BLaER1 treated with 17β-estradiol and CSF1 and Interleukin-3, amounts not matched to agents 10 nM and 100 nM (cell line): ENCODE data around the gene PCNX2.

Source experiments
- H3K27ac ChIP-seq, 11 experiments: shearing (Covaris generic); formaldehyde crosslinking; 2 replicates each; pipeline ENCODE4 v1.8.1; 2022
- H3K27me3 ChIP-seq, 11 experiments: shearing (Covaris generic); formaldehyde crosslinking; 2 replicates each; pipeline ENCODE4 v1.8.1; 2022
- H3K36me3 ChIP-seq, 11 experiments: shearing (Covaris generic); formaldehyde crosslinking; 2 replicates each; pipeline ENCODE4 v1.8.1; 2022
- H3K4me1 ChIP-seq, 10 experiments: shearing (Covaris generic); formaldehyde crosslinking; 2 replicates each; pipeline ENCODE4 v1.8.1; 2022
- H3K4me2 ChIP-seq, 11 experiments: shearing (Covaris generic); formaldehyde crosslinking; 2 replicates each; pipeline ENCODE4 v1.8.1; 2022
- H3K4me3 ChIP-seq, 10 experiments: shearing (Covaris generic); formaldehyde crosslinking; 2 replicates each; pipeline ENCODE4 v1.8.1; 2022
- H3K9ac ChIP-seq, 11 experiments: shearing (Covaris generic); formaldehyde crosslinking; 2 replicates each; pipeline ENCODE4 v1.8.1; 2022
- H3K9me3 ChIP-seq, 11 experiments: shearing (Covaris generic); formaldehyde crosslinking; replicated peaks in 1 of 11; 2 replicates each; pipeline ENCODE4 v1.8.1; 2022
- H4K20me1 ChIP-seq, 11 experiments: shearing (Covaris generic); formaldehyde crosslinking; 2 replicates each; pipeline ENCODE4 v1.8.1; 2022
- Cebpa-rat ChIP-seq, 11 experiments: shearing (Covaris generic); IDR thresholded peaks; 2 replicates each; pipeline ENCODE4 v1.8.1; 2022

The PCNX2 gene

DNA sequence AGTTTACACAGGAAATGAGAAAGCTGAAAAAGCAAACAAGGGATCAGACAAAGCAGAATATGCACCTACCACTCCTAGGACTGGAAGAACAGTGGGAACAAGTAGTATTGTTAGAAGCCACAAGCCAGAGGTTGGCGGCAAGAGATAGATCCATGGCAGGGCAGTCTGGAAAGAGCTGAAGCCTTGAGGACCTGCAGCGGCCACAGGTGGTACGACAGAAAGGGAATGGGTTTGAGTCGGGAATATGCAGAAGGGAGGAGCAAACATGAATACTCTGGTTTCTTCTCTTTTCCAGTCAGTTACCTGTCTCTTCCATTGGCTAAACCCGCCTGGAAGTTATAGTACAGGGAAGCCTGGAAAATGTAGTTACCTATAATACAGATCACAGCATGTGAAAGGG is 3.9 kb upstream of the PCNX2 start:
- Histone ChIP-seq H3K9ac (no peak overlapping the region), H3K27ac (no peak overlapping the region), H3K27me3 (no peaks in the 10 kb centered on the region), H4K20me1 (no peaks in the 10 kb centered on the region), H3K4me2 (no peak overlapping the region), H3K36me3 (no peaks in the 10 kb centered on the region), H3K9me3 (peaks cover 0 to 14% (median 8%) of the 10 kb centered on the region in 11 experiments; a peak in 12 of 22 replicates), H3K4me3 (no peak overlapping the region), H3K4me1 (peaks cover 6 to 19% (median 16%) of the 10 kb centered on the region in 10 experiments; a peak in 18 of 20 replicates)
- no peak for TF ChIP-seq Cebpa-rat (IDR thresholded peaks at IDR 0.05)

- H3K9ac ChIP-seq = peak overlapping the region; percentile 67 to 80 (median 76); a peak in 19 of 22 replicates
- peaks cover 17 to 48% (median 21%) of the 10 kb centered on the region in 10 experiments for H3K4me1 ChIP-seq
Observed at GRCh38 chr1:233295975-233296322, 424 bp upstream of the PCNX2 start.

DNA sequence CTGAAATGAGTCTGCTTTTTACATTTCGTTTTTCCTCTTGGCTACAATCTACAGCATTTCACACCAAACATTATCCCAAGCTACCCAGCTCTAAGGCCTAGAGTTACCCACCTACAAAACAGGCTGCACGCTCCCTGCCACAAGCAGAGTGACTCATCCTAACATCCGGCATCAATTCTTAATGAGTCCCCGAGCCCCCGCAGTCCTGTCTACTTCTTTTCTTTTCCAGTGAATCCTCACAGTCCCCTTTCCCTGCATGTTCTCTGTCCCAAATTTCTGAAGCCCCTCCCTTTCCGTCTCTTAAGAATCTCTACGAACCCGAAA is 650 bp downstream of the PCNX2 start:
- no peak for TF ChIP-seq Cebpa-rat (IDR thresholded peaks at IDR 0.05)
- Histone ChIP-seq H3K9ac (peak overlapping the region; percentile 67 to 80 (median 76); a peak in 21 of 22 replicates), H3K27ac (peak overlapping the region in 10 of 11 experiments; percentile 45 to 71 (median 59); a peak in 20 of 22 replicates), H3K36me3 (no peaks in the 10 kb centered on the region), H3K4me2 (peak overlapping the region; percentile 80 to 98 (median 96)), H3K27me3 (no peaks in the 10 kb centered on the region), H4K20me1 (no peaks in the 10 kb centered on the region), H3K9me3 (no peaks in the 10 kb centered on the region), H3K4me1 (peaks cover 17 to 57% (median 23%) of the 10 kb centered on the region in 10 experiments), H3K4me3 (peak overlapping the region; percentile 62 to 94 (median 84))

More at GRCh38 chr1:233295975-233296322, 424 bp upstream of the PCNX2 start:
- no peaks in the 10 kb centered on the region for H4K20me1 ChIP-seq
- peak overlapping the region; percentile 62 to 94 (median 84) for H3K4me3 ChIP-seq
- H3K27ac ChIP-seq = peak overlapping the region in 1 of 11 experiments; percentile 71; a peak in 2 of 22 replicates
- no peaks in the 10 kb centered on the region for H3K27me3 ChIP-seq
- H3K36me3 ChIP-seq = no peaks in the 10 kb centered on the region
- no peak for TF ChIP-seq Cebpa-rat (IDR thresholded peaks at IDR 0.05)
- peaks cover 0 to 5% (median 0%) of the 10 kb centered on the region in 11 experiments; a peak in 3 of 22 replicates for H3K9me3 ChIP-seq
- H3K4me2 ChIP-seq = peak overlapping the region; percentile 80 to 98 (median 96)

GRCh38 chr1:233293556-233294446 is 1.7 kb downstream of the PCNX2 start:
- Histone ChIP-seq H3K4me2 (peak overlapping the region in 4 of 11 experiments; percentile 16 to 97 (median 88); a peak in 8 of 22 replicates), H3K27ac (no peak overlapping the region), H3K4me1 (peaks cover 17 to 57% (median 23%) of the 10 kb centered on the region in 10 experiments), H4K20me1 (no peaks in the 10 kb centered on the region), H3K9ac (no peak overlapping the region), H3K9me3 (no peaks in the 10 kb centered on the region), H3K27me3 (no peaks in the 10 kb centered on the region), H3K36me3 (no peaks in the 10 kb centered on the region; a peak in 1 of 22 replicates), H3K4me3 (no peak overlapping the region)
- no peak for TF ChIP-seq Cebpa-rat (IDR thresholded peaks at IDR 0.05)

- Histone ChIP-seq H4K20me1 (no peaks in the 10 kb centered on the region), H3K4me3 (no peak overlapping the region), H3K9me3 (no peaks in the 10 kb centered on the region), H3K9ac (peak overlapping the region in 1 of 11 experiments; percentile 3; a peak in 2 of 22 replicates), H3K4me2 (peak overlapping the region in 5 of 11 experiments; percentile 48 to 78 (median 62); a peak in 10 of 22 replicates), H3K27me3 (no peaks in the 10 kb centered on the region), H3K4me1 (peaks cover 8 to 50% (median 15%) of the 10 kb centered on the region in 10 experiments; a peak in 17 of 20 replicates), H3K27ac (peak overlapping the region in 4 of 11 experiments; percentile 3 to 38 (median 31); a peak in 5 of 22 replicates), H3K36me3 (peaks cover 0 to 8% (median 0%) of the 10 kb centered on the region in 11 experiments; a peak in 3 of 22 replicates)
- no peak for TF ChIP-seq Cebpa-rat (IDR thresholded peaks at IDR 0.05)
Observed at GRCh38 chr1:233290396-233291034, 5.0 kb downstream of the PCNX2 start.

GRCh38 chr1:233289676-233290075 is 5.8 kb downstream of the PCNX2 start:
- Histone ChIP-seq H3K4me2 (no peak overlapping the region), H3K4me3 (no peak overlapping the region), H4K20me1 (no peaks in the 10 kb centered on the region), H3K27me3 (no peaks in the 10 kb centered on the region), H3K9ac (no peak overlapping the region), H3K36me3 (peaks cover 0 to 8% (median 0%) of the 10 kb centered on the region in 11 experiments; a peak in 3 of 22 replicates), H3K27ac (no peak overlapping the region), H3K9me3 (no peaks in the 10 kb centered on the region), H3K4me1 (peaks cover 1 to 45% (median 10%) of the 10 kb centered on the region in 10 experiments; a peak in 16 of 20 replicates)
- no peak for TF ChIP-seq Cebpa-rat (IDR thresholded peaks at IDR 0.05)

GRCh38 chr1:233282582-233282886 is 13.0 kb downstream of the PCNX2 start:
- Histone ChIP-seq H3K27ac (peak overlapping the region in 6 of 11 experiments; percentile 22 to 74 (median 71); a peak in 7 of 22 replicates), H3K9me3 (no peaks in the 10 kb centered on the region), H3K4me2 (peak overlapping the region; percentile 61 to 92 (median 81)), H4K20me1 (no peaks in the 10 kb centered on the region), H3K9ac (0 out of 22 replicates have a peak overlapping the region, but pooled peaks of 1 of the 11 experiments have one; percentile 48), H3K27me3 (no peaks in the 10 kb centered on the region), H3K4me1 (peaks cover 19 to 44% (median 31%) of the 10 kb centered on the region in 10 experiments), H3K36me3 (peaks cover 0 to 6% (median 0%) of the 10 kb centered on the region in 11 experiments; a peak in 2 of 22 replicates), H3K4me3 (no peak overlapping the region)
- no peak for TF ChIP-seq Cebpa-rat (IDR thresholded peaks at IDR 0.05)

DNA sequence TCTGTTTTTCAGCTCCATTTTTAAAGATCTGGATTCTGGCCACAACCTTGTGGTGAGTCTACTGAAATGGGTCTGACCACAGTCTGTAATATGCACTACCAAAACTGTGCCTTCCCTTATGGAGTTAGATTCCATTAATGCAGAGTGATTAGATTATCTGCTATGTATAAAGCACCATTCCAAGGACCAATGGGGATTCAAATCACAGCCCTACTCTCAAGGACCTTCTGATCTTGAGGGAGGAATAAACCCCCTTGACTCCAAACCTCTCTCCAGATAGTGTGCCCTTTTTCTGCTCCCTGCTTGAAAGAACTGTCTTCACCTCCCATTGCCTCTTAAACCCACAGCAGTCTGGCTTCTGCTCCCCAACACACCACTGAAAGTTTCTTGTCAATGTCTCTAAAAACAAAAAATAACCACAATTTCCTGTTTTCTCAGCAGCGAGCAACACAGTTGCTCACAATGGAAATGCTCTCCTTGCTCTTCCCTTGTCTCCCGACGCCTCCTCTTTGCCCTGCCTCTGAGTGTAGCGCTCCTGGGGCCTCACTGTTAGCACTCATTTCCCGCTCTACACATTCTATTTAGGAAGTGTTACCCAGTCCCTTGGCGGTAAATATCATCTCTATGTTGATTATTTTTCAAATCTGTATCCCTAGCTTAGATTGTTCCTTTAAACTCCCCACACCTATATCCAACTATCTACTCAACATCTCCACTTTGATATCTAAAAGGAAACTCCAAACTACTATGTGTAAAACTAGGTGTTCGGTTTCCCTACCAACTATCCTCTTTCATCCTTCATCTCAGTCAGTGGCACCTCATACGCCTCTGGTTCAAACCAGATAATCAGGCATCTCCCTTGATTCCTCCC is 13.6 kb downstream of the PCNX2 start:
- Histone ChIP-seq H3K27me3 (no peaks in the 10 kb centered on the region), H3K27ac (peak overlapping the region in 9 of 11 experiments; percentile 30 to 74 (median 61); a peak in 16 of 22 replicates), H3K36me3 (peaks cover 0 to 1% (median 0%) of the 10 kb centered on the region in 11 experiments; a peak in 2 of 22 replicates), H3K4me3 (peak overlapping the region in 3 of 10 experiments; percentile 8 to 13 (median 10); a peak in 3 of 20 replicates), H3K4me2 (peak overlapping the region; percentile 61 to 92 (median 81)), H4K20me1 (no peaks in the 10 kb centered on the region), H3K9ac (peak overlapping the region in 5 of 11 experiments; percentile 19 to 60 (median 53); a peak in 6 of 22 replicates), H3K4me1 (peaks cover 19 to 50% (median 33%) of the 10 kb centered on the region in 10 experiments), H3K9me3 (no peaks in the 10 kb centered on the region)
- no peak for TF ChIP-seq Cebpa-rat (IDR thresholded peaks at IDR 0.05)
